GM12878 (cell line): ENCODE measurements around the gene LDLRAD4.

Source experiments
- CEBPB ChIP-seq, 2 experiments: fragments of 150-350 bp in 1 of 2; IDR thresholded peaks; 2 replicates each; pipeline ENCODE4 v1.6.1; 2012 to 2014; ENCODE audit warnings: low read depth in 2 of 2, low read length in 2 of 2, borderline replicate concordance in 1 of 2, inconsistent platforms in 1 of 2
- KAT2A ChIP-seq: conservative IDR thresholded peaks from 2 replicates; pipeline ENCODE4 v1.6.1; 2011; ENCODE audit warnings: low read depth, low read length; ENCODE audit not compliant: control insufficient read depth
- NFXL1 ChIP-seq: fragments of 450-650 bp; IDR thresholded peaks from 2 replicates; pipeline ENCODE4 v1.6.1; 2017; ENCODE audit warnings: antibody characterized with exemption, mild to moderate bottlenecking, borderline replicate concordance
- POLR2A ChIP-seq: IDR thresholded peaks from 2 replicates; pipeline ENCODE4 v1.6.1; 2011; ENCODE audit warnings: low read depth, mild to moderate bottlenecking, low read length
- ZNF274 ChIP-seq: IDR thresholded peaks from one replicate; pipeline ENCODE4 v1.8.0; 2011; ENCODE audit not compliant: insufficient read length, insufficient read depth
- TF ChIP-seq, protein P1 (sequence below), 3 experiments: IDR thresholded peaks in 2 of 3; conservative IDR thresholded peaks in 1 of 3; 2 replicates each; pipeline ENCODE4 v1.5.1; 2011; ENCODE audit warnings: low read depth in 3 of 3, low read length in 3 of 3, mild to moderate bottlenecking in 3 of 3, control low read depth in 2 of 3, moderate library complexity in 2 of 3, inconsistent platforms in 1 of 3, mixed read lengths in 1 of 3; ENCODE audit not compliant: control insufficient read depth in 2 of 3, insufficient read depth in 1 of 3; ENCODE audit errors: extremely low read depth in 1 of 3

- TF ChIP-seq, protein P1, sequence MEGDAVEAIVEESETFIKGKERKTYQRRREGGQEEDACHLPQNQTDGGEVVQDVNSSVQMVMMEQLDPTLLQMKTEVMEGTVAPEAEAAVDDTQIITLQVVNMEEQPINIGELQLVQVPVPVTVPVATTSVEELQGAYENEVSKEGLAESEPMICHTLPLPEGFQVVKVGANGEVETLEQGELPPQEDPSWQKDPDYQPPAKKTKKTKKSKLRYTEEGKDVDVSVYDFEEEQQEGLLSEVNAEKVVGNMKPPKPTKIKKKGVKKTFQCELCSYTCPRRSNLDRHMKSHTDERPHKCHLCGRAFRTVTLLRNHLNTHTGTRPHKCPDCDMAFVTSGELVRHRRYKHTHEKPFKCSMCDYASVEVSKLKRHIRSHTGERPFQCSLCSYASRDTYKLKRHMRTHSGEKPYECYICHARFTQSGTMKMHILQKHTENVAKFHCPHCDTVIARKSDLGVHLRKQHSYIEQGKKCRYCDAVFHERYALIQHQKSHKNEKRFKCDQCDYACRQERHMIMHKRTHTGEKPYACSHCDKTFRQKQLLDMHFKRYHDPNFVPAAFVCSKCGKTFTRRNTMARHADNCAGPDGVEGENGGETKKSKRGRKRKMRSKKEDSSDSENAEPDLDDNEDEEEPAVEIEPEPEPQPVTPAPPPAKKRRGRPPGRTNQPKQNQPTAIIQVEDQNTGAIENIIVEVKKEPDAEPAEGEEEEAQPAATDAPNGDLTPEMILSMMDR (IDR thresholded peaks at IDR 0.05 in 2 of 3, conservative IDR thresholded peaks at IDR 0.05 in 1 of 3; ENCODE audit: control insufficient read depth in 2 of 3, extremely low read depth in 1 of 3, insufficient read depth in 1 of 3, low read depth in 3 of 3, low read length in 3 of 3): no peak
- TF ChIP-seq POLR2A (no peak), CEBPB (IDR thresholded peaks at IDR 0.05; ENCODE audit: borderline replicate concordance in 1 of 2, low read depth in 2 of 2, low read length in 2 of 2) (no peak), ZNF274 (no peak), NFXL1 (no peak), KAT2A (no peak)
Observed at GRCh38 chr18:13283746-13284145, 65.2 kb downstream of the LDLRAD4 start.
